HepG2 (cell line): ENCODE measurements around the gene LHFPL2. TPM values are rescaled to one million over a fixed set of nuclear protein-coding genes. Genes with fewer than 3 reads are reported as not detected.

Experiments used
- ETV6 ChIP-seq: sonication (generic); formaldehyde crosslinking; conservative IDR thresholded peaks from 2 replicates; pipeline ENCODE4 v1.4.0; 2020; ENCODE audit warnings: missing genetic modification reagents
- HDAC2 ChIP-seq: sonication (generic); formaldehyde crosslinking; IDR thresholded peaks from 2 replicates; pipeline ENCODE4 v1.4.0; 2020; ENCODE audit warnings: missing genetic modification reagents
- HOXA9 ChIP-seq: sonication (generic); formaldehyde crosslinking; IDR thresholded peaks from 2 replicates; pipeline ENCODE4 v1.8.1; 2022; ENCODE audit warnings: missing genetic modification reagents, mild to moderate bottlenecking, moderate library complexity, borderline replicate concordance
- KDM6A ChIP-seq: IDR thresholded peaks from 2 replicates; pipeline ENCODE4 v1.6.1; 2016; ENCODE audit warnings: low read depth
- MED13 ChIP-seq: sonication (generic); formaldehyde crosslinking; IDR thresholded peaks from 2 replicates; pipeline ENCODE4 v1.5.0; 2020; ENCODE audit warnings: missing genetic modification reagents
- NFYC ChIP-seq: IDR thresholded peaks from 2 replicates; pipeline ENCODE4 v1.6.1; 2016; ENCODE audit warnings: missing genetic modification reagents, missing compliant biosample characterization
- PLRG1 ChIP-seq: fragments of 450-650 bp; conservative IDR thresholded peaks from 2 replicates; pipeline ENCODE4 v1.6.1; 2016
- REXO4 ChIP-seq: sonication (generic); formaldehyde crosslinking; IDR thresholded peaks from 2 replicates; pipeline ENCODE4 v1.8.0; 2022; ENCODE audit warnings: missing genetic modification reagents, mild to moderate bottlenecking, borderline replicate concordance
- RORA ChIP-seq: sonication (generic); formaldehyde crosslinking; IDR thresholded peaks from 2 replicates; pipeline ENCODE4 v1.5.0; 2020; ENCODE audit warnings: mild to moderate bottlenecking, missing genetic modification reagents, moderate library complexity
- SUZ12 ChIP-seq: fragments of 150-350 bp; IDR thresholded peaks from 2 replicates; pipeline ENCODE4 v1.6.1; 2014; ENCODE audit warnings: low read depth, low read length
- TRIM24 ChIP-seq: sonication (generic); formaldehyde crosslinking; IDR thresholded peaks from 2 replicates; pipeline ENCODE4 v1.8.0; 2022; ENCODE audit warnings: mild to moderate bottlenecking, missing genetic modification reagents
- ZFX ChIP-seq: sonication (generic); formaldehyde crosslinking; IDR thresholded peaks from 2 replicates; pipeline ENCODE4 v1.4.0; 2020; ENCODE audit warnings: mild to moderate bottlenecking, low read depth, missing genetic modification reagents, moderate library complexity
- ZFYVE20 ChIP-seq: sonication (generic); formaldehyde crosslinking; IDR thresholded peaks from 2 replicates; pipeline ENCODE4 v1.8.0; 2023; ENCODE audit warnings: low read depth, mild to moderate bottlenecking, moderate library complexity, missing genetic modification reagents, borderline replicate concordance
- ZNF136 ChIP-seq: sonication (generic); formaldehyde crosslinking; IDR thresholded peaks from 2 replicates; pipeline ENCODE4 v1.8.1; 2022; ENCODE audit warnings: low read depth, mild to moderate bottlenecking, moderate library complexity, missing genetic modification reagents
- ZNF256 ChIP-seq: sonication (generic); formaldehyde crosslinking; conservative IDR thresholded peaks from 2 replicates; pipeline ENCODE4 v1.4.0; 2020; ENCODE audit warnings: missing genetic modification reagents
- ZNF354B ChIP-seq: sonication (generic); formaldehyde crosslinking; IDR thresholded peaks from 2 replicates; pipeline ENCODE4 v1.8.0; 2022; ENCODE audit warnings: mild to moderate bottlenecking, missing genetic modification reagents
- ZNF496 ChIP-seq: sonication (generic); formaldehyde crosslinking; IDR thresholded peaks from 2 replicates; pipeline ENCODE4 v1.8.1; 2023; ENCODE audit warnings: mild to moderate bottlenecking, moderate library complexity, missing genetic modification reagents; ENCODE audit not compliant: insufficient replicate concordance
- ZNF501 ChIP-seq: sonication (generic); formaldehyde crosslinking; IDR thresholded peaks from 2 replicates; pipeline ENCODE4 v1.5.1; 2020; ENCODE audit warnings: mild to moderate bottlenecking, moderate library complexity, missing genetic modification reagents
- ZNF652 ChIP-seq: IDR thresholded peaks from 2 replicates; pipeline ENCODE4 v1.6.1; 2016; ENCODE audit warnings: low read depth, borderline replicate concordance
- ZNF83 ChIP-seq: sonication (generic); formaldehyde crosslinking; IDR thresholded peaks from 2 replicates; pipeline ENCODE4 v1.4.0; 2020; ENCODE audit warnings: missing genetic modification reagents, mild to moderate bottlenecking, borderline replicate concordance
- polyA plus RNA-seq, 8 experiments: library from polyadenylated mRNA; depleted of rRNA in 3 of 8; stranded (reverse) in 7 of 8; unstranded in 1 of 8; fragments of >200 nt; fragmentation: Illumina TruSeq in 4 of 8; extraction: Trizol in 4 of 8; gene quantifications; 2 replicates each; pipeline versions ENCODE4 v1.2.1 to v1.2.3, GENCODE V29; 2011 to 2016; ENCODE audit warnings: low read depth in 4 of 8, missing spikeins in 1 of 8, mixed read lengths in 1 of 8; ENCODE audit not compliant: insufficient read depth in 1 of 8
- total RNA-seq, 5 experiments: library from RNA; depleted of rRNA; stranded (reverse); fragments of >200 nt; fragmentation: Illumina TruSeq; extraction: Trizol; gene quantifications; 2 replicates each; pipeline ENCODE4 v1.2.3, GENCODE V29; 2016; ENCODE audit warnings: low read depth in 1 of 5
- TF ChIP-seq, protein P1 (sequence below): sonication (generic); formaldehyde crosslinking; IDR thresholded peaks from 2 replicates; pipeline ENCODE4 v1.5.0; 2020; ENCODE audit warnings: mild to moderate bottlenecking, missing genetic modification reagents
- TF ChIP-seq, protein P2 (sequence below): sonication (generic); formaldehyde crosslinking; IDR thresholded peaks from 2 replicates; pipeline ENCODE4 v1.4.0; 2020; ENCODE audit warnings: mild to moderate bottlenecking, missing genetic modification reagents
- TF ChIP-seq, protein P3 (sequence below): sonication (generic); formaldehyde crosslinking; IDR thresholded peaks from 2 replicates; pipeline ENCODE4 v1.5.1; 2020; ENCODE audit warnings: mild to moderate bottlenecking, missing genetic modification reagents, borderline replicate concordance

Gene LHFPL2
- total and polyA plus RNA-seq, 2 of the 13 experiments (the other 11 are each of a cell fraction or from before 2014, with no cell fraction given): 6.0 to 20.0 TPM

DNA sequence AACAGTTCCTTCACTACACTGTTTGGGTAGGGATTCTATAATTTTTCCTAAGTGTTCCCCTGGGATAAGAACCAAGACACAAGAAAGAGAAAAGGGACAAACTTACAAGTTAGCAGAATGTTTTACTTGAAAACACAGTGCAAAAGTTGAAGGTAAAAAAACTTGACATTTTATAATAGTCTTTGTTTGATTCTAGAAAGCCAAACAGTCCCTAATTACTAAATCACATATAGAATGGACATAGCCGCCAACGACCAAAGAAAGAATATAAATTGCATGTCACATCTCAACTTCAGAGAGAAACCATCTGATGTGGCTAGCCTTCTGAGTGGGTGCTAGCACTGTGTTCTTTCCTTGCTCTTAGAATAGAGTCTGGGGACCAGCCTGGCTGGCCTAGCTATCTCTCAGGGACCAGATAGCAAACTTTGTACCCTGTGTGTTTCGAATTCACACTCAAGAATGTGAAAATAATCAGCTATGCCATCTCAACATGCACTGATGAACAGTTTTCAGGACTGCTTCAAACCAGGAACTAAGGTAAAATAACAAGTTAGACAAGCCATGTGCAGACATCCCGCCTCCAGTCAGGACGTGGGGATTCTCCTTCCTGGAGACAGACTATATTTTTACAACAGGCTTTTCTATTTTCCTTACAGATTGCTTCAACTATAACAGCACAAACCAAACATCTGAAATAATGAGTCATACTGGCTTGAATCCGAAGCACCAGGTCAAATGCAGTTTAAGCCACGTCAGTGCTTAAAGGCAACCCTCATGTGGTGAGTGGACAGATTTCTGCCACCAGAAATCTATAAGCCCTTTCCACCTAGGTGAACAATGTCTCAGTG, 53.7 kb downstream of the LHFPL2 start (continued):
- TF ChIP-seq, protein P1, sequence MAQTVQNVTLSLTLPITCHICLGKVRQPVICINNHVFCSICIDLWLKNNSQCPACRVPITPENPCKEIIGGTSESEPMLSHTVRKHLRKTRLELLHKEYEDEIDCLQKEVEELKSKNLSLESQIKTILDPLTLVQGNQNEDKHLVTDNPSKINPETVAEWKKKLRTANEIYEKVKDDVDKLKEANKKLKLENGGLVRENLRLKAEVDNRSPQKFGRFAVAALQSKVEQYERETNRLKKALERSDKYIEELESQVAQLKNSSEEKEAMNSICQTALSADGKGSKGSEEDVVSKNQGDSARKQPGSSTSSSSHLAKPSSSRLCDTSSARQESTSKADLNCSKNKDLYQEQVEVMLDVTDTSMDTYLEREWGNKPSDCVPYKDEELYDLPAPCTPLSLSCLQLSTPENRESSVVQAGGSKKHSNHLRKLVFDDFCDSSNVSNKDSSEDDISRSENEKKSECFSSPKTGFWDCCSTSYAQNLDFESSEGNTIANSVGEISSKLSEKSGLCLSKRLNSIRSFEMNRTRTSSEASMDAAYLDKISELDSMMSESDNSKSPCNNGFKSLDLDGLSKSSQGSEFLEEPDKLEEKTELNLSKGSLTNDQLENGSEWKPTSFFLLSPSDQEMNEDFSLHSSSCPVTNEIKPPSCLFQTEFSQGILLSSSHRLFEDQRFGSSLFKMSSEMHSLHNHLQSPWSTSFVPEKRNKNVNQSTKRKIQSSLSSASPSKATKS (CRISPR knock-in tag): no peak
- no peak for TF ChIP-seq MED13 (CRISPR knock-in tag)
- TF ChIP-seq, protein P2, sequence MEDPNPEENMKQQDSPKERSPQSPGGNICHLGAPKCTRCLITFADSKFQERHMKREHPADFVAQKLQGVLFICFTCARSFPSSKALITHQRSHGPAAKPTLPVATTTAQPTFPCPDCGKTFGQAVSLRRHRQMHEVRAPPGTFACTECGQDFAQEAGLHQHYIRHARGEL (CRISPR knock-in tag): no peak
- no peak for TF ChIP-seq ZNF83 (CRISPR knock-in tag)
- TF ChIP-seq KDM6A (CRISPR knock-in tag): no peak
- TF ChIP-seq RORA (CRISPR knock-in tag): no peak
- TF ChIP-seq, protein P3, sequence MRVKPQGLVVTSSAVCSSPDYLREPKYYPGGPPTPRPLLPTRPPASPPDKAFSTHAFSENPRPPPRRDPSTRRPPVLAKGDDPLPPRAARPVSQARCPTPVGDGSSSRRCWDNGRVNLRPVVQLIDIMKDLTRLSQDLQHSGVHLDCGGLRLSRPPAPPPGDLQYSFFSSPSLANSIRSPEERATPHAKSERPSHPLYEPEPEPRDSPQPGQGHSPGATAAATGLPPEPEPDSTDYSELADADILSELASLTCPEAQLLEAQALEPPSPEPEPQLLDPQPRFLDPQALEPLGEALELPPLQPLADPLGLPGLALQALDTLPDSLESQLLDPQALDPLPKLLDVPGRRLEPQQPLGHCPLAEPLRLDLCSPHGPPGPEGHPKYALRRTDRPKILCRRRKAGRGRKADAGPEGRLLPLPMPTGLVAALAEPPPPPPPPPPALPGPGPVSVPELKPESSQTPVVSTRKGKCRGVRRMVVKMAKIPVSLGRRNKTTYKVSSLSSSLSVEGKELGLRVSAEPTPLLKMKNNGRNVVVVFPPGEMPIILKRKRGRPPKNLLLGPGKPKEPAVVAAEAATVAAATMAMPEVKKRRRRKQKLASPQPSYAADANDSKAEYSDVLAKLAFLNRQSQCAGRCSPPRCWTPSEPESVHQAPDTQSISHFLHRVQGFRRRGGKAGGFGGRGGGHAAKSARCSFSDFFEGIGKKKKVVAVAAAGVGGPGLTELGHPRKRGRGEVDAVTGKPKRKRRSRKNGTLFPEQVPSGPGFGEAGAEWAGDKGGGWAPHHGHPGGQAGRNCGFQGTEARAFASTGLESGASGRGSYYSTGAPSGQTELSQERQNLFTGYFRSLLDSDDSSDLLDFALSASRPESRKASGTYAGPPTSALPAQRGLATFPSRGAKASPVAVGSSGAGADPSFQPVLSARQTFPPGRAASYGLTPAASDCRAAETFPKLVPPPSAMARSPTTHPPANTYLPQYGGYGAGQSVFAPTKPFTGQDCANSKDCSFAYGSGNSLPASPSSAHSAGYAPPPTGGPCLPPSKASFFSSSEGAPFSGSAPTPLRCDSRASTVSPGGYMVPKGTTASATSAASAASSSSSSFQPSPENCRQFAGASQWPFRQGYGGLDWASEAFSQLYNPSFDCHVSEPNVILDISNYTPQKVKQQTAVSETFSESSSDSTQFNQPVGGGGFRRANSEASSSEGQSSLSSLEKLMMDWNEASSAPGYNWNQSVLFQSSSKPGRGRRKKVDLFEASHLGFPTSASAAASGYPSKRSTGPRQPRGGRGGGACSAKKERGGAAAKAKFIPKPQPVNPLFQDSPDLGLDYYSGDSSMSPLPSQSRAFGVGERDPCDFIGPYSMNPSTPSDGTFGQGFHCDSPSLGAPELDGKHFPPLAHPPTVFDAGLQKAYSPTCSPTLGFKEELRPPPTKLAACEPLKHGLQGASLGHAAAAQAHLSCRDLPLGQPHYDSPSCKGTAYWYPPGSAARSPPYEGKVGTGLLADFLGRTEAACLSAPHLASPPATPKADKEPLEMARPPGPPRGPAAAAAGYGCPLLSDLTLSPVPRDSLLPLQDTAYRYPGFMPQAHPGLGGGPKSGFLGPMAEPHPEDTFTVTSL (CRISPR knock-in tag): peak; percentile 21; the same call in 1 of the 2 replicates
- TF ChIP-seq ZNF136: no peak
- no peak for TF ChIP-seq ZFX
- no peak for TF ChIP-seq SUZ12
- no peak for TF ChIP-seq HOXA9 (CRISPR knock-in tag)
- no peak for TF ChIP-seq REXO4 (CRISPR knock-in tag)
- no peak for TF ChIP-seq HDAC2 (CRISPR knock-in tag)
- no peak for TF ChIP-seq ZNF256
- no peak for TF ChIP-seq ZFYVE20 (CRISPR knock-in tag)
- no peak for TF ChIP-seq PLRG1
- TF ChIP-seq ZNF501 (CRISPR knock-in tag): no peak
- no peak for TF ChIP-seq NFYC (CRISPR knock-in tag)
- no peak for TF ChIP-seq ZNF354B
- no peak for TF ChIP-seq ETV6 (CRISPR knock-in tag)
- TF ChIP-seq TRIM24: no peak
- no peak for TF ChIP-seq ZNF496 (CRISPR knock-in tag)
- TF ChIP-seq ZNF652 (CRISPR knock-in tag): no peak
